Adrenal gland (tissue), 5 donors: ENCODE data around the gene CAMK2N2.

Experiments
- POLR2A ChIP-seq, 2 donors: fragments of 450-650 bp; IDR thresholded peaks; one replicate each; pipeline ENCODE4 v1.6.1; 2017; ENCODE audit warnings: antibody characterized with exemption in 2 of 2, mild to moderate bottlenecking in 2 of 2, moderate library complexity in 1 of 2
- TF ChIP-seq, protein P1 (sequence below), 6 experiments: fragments of 450-650 bp in 4 of 6; fragments of 200-600 bp in 2 of 6; sonication (generic) in 1 of 6; IDR thresholded peaks; 1 replicate in 5 of 6; 2 replicates in 1 of 6; pipeline versions ENCODE4 v1.5.1 to v1.8.0; 2016 to 2021; ENCODE audit warnings: antibody characterized with exemption in 6 of 6, mild to moderate bottlenecking in 2 of 6, moderate library complexity in 1 of 6
- donor health status: DM: no; HTN: no; CAD: no.

DNA sequence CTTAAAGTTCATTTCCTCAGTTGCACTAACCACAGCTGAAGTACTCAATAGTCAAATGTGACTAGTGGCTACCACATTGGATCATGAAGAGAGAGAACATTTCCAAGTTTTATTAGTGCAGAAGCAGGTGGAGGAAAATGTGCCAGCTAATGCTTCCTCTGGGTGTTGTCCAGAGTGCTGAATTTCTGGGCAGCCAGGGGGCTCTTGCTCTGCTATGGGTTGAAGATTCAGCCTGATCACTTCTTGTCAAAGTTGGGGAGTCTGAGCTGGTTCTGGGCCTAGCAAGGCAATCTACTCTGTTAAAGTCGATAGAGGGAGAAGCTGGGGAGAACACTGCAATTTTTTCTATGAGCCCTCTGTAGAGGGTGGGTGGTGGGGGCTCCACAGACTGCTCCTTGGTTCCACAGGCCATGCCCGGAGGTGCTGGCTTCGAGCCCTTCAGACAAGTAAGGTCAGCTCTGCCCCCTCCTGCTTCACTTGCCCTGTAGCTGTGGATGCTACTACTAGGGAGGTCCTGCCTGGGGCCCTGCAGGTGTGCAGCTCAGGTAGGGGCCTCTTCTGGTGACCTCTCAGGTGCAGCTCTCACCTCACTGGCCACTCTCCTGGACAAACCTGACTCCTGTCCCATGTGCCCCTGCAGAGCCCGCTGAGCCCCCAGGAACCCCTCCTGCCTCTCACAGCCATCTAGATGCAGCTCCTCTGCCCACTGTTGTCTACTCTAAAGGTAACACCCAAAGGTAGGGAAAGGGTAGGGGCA lies 20.8 kb downstream of the CAMK2N2 start:
- TF ChIP-seq, protein P1, sequence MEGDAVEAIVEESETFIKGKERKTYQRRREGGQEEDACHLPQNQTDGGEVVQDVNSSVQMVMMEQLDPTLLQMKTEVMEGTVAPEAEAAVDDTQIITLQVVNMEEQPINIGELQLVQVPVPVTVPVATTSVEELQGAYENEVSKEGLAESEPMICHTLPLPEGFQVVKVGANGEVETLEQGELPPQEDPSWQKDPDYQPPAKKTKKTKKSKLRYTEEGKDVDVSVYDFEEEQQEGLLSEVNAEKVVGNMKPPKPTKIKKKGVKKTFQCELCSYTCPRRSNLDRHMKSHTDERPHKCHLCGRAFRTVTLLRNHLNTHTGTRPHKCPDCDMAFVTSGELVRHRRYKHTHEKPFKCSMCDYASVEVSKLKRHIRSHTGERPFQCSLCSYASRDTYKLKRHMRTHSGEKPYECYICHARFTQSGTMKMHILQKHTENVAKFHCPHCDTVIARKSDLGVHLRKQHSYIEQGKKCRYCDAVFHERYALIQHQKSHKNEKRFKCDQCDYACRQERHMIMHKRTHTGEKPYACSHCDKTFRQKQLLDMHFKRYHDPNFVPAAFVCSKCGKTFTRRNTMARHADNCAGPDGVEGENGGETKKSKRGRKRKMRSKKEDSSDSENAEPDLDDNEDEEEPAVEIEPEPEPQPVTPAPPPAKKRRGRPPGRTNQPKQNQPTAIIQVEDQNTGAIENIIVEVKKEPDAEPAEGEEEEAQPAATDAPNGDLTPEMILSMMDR (IDR thresholded peaks at IDR 0.05) = peak in 1 of 6 experiments; percentile 8
- TF ChIP-seq POLR2A (IDR thresholded peaks at IDR 0.05) = no peak
